Testis (tissue), 2 donors: Measurements from ENCODE around the gene ATP5F1D.

ENCODE experiments used
- CTCF ChIP-seq, 3 experiments: fragments of 450-650 bp in 2 of 3; fragments of 200-600 bp in 1 of 3; sonication (generic) in 1 of 3; IDR thresholded peaks; one replicate each; pipeline ENCODE4 v1.5.1; 2016 to 2019; ENCODE audit warnings: antibody characterized with exemption in 3 of 3, mild to moderate bottlenecking in 2 of 3, moderate library complexity in 1 of 3
- POLR2A ChIP-seq: fragments of 450-650 bp; IDR thresholded peaks from one replicate; pipeline ENCODE4 v1.6.1; 2017; ENCODE audit warnings: antibody characterized with exemption, mild to moderate bottlenecking, moderate library complexity

GRCh38 chr19:1239796-1240737 lies 1.5 kb upstream of the ATP5F1D start:
- peak; percentile 92 to 99 (median 99) for TF ChIP-seq CTCF (IDR thresholded peaks at IDR 0.05)
- no peak for TF ChIP-seq POLR2A
